ENCODE measurements around the gene WNK1.

Gene WNK1

GRCh38 chr12:716506-716905, 35.9 kb upstream of the WNK1 start:
- Histone ChIP-seq H3K9me3 (no peaks in the 10 kb centered on the region), H3K4me1 (no peaks in the 10 kb centered on the region), H3K4me3 (ENCODE audit: low read depth, low read length) (no peak overlapping the region), H3K27me3 (no peaks in the 10 kb centered on the region), H3K36me3 (no peaks in the 10 kb centered on the region)
- no peak for DNase-seq
- TF ChIP-seq, protein P1, sequence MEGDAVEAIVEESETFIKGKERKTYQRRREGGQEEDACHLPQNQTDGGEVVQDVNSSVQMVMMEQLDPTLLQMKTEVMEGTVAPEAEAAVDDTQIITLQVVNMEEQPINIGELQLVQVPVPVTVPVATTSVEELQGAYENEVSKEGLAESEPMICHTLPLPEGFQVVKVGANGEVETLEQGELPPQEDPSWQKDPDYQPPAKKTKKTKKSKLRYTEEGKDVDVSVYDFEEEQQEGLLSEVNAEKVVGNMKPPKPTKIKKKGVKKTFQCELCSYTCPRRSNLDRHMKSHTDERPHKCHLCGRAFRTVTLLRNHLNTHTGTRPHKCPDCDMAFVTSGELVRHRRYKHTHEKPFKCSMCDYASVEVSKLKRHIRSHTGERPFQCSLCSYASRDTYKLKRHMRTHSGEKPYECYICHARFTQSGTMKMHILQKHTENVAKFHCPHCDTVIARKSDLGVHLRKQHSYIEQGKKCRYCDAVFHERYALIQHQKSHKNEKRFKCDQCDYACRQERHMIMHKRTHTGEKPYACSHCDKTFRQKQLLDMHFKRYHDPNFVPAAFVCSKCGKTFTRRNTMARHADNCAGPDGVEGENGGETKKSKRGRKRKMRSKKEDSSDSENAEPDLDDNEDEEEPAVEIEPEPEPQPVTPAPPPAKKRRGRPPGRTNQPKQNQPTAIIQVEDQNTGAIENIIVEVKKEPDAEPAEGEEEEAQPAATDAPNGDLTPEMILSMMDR (IDR thresholded peaks at IDR 0.05; ENCODE audit: low read depth, low read length): no peak

GRCh38 chr12:718756-719102, 33.6 kb upstream of the WNK1 start:
- H3K36me3 ChIP-seq: no peaks in the 10 kb centered on the region
- no peak for DNase-seq
- H3K27me3 ChIP-seq: no peaks in the 10 kb centered on the region
- H3K4me1 ChIP-seq: no peaks in the 10 kb centered on the region
- H3K4me3 ChIP-seq (ENCODE audit: low read depth, low read length): no peak overlapping the region
- TF ChIP-seq, protein P1 (IDR thresholded peaks at IDR 0.05; ENCODE audit: low read depth, low read length): no peak
- no peaks in the 10 kb centered on the region for H3K9me3 ChIP-seq

DNA sequence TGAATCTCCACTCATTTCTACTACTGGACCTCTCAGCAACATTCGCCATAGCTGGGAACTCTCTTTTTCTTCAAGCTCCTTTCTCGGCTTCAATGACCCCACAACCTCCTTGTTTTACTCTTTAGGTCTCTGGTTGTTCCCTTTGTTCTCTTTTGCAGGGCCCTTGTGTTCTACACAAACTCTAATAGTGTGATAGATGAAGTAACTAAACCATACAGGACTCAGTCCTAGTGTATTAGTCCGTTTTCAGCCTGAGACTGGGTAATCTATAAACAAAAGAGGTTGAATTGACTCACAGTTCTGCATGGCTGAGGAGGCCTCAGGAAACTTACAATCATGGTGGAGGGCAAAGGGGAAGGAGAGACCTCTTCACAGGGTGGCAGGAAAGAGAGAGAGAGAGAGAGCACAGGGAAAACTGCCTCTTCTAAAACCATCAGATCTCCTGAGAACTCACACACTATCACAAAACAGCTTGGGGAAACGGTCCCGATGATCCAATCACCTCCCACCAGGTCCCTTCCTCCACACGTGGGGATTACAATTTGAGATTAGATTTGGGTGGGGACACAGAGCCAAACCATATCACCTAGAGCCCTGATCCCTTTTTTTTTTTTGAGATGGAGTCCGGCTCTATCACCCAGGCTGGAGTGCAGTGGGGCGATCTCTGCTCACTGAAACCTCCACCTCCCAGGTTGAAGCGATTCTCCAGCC, 32.0 kb upstream of the WNK1 start:
- no peak for DNase-seq

GRCh38 chr12:724194-724855, 28.1 kb upstream of the WNK1 start:
- no peaks in the 10 kb centered on the region for H3K9me3 ChIP-seq
- DNase-seq: no peak

More for the DNA sequence above, 32.0 kb upstream of the WNK1 start:
- no peaks in the 10 kb centered on the region for H3K9me3 ChIP-seq
- no peaks in the 10 kb centered on the region for H3K27me3 ChIP-seq
- TF ChIP-seq, protein P1 (IDR thresholded peaks at IDR 0.05; ENCODE audit: low read depth, low read length): no peak
- H3K4me1 ChIP-seq: no peaks in the 10 kb centered on the region
- H3K36me3 ChIP-seq: no peaks in the 10 kb centered on the region
- H3K4me3 ChIP-seq (ENCODE audit: low read depth, low read length): no peak overlapping the region

DNA sequence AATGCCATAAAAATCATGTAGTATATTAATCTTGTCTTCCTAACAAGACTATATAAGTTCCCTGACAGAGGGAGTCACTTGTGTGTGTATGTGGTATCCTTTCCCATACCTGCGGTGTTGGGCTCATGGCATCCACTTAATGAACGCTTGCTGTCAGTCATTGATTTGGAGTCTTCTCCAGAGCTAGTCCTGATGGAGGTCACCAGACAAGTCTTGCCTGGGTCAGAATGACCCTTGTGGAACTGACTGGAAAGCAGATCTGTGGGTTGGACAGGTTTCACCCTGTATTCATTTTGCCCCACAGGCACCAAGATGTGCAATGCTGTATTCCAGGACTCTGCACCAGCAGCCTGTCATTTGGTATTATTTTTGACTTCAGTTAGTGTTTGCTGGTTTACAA, 27.3 kb upstream of the WNK1 start:
- TF ChIP-seq, protein P1 (IDR thresholded peaks at IDR 0.05; ENCODE audit: low read depth, low read length): no peak
- no peak overlapping the region for H3K4me3 ChIP-seq (ENCODE audit: low read depth, low read length)
- no peaks in the 10 kb centered on the region for H3K27me3 ChIP-seq
- H3K9me3 ChIP-seq: no peaks in the 10 kb centered on the region
- H3K4me1 ChIP-seq: peaks cover 2% of the 10 kb centered on the region; the same call in 1 of the 2 replicates
- no peak for DNase-seq
- H3K36me3 ChIP-seq: no peaks in the 10 kb centered on the region

More at GRCh38 chr12:724194-724855, 28.1 kb upstream of the WNK1 start:
- Histone ChIP-seq H3K27me3 (no peaks in the 10 kb centered on the region), H3K4me3 (ENCODE audit: low read depth, low read length) (no peak overlapping the region), H3K4me1 (peaks cover 2% of the 10 kb centered on the region; the same call in 1 of the 2 replicates), H3K36me3 (no peaks in the 10 kb centered on the region)
- TF ChIP-seq, protein P1 (IDR thresholded peaks at IDR 0.05; ENCODE audit: low read depth, low read length): no peak
